NCI-H2196 treated with DMSO at 0.1 percent for 48 hours (cell line): ENCODE measurements around the gene DPH1.

Source experiments
- DNase-seq: peaks from one replicate; lab custom pipeline; 2025; ENCODE audit not compliant: unreplicated experiment; lab: John Stamatoyannopoulos, UW

Gene DPH1

GRCh38 chr17:2025622-2026309 lies 4.2 kb upstream of the DPH1 start:
- peak; percentile 6 for DNase-seq

GRCh38 chr17:2027528-2028233 lies 2.3 kb upstream of the DPH1 start:
- DNase-seq, result no peak

GRCh38 chr17:2028234-2028614 lies 1.7 kb upstream of the DPH1 start:
- no peak for DNase-seq

GRCh38 chr17:2028737-2029136 lies 1.2 kb upstream of the DPH1 start:
- no peak for DNase-seq

- no peak for DNase-seq
These were observed 818 bp downstream of the DPH1 start for GRCh38 chr17:2030779-2031163.

- no peak for DNase-seq
These were observed 3.2 kb downstream of the DPH1 start for GRCh38 chr17:2033153-2033552.

GRCh38 chr17:2034157-2034556 lies 4.2 kb downstream of the DPH1 start:
- DNase-seq, result no peak

GRCh38 chr17:2034806-2035540 lies 5.0 kb downstream of the DPH1 start:
- DNase-seq, result no peak

GRCh38 chr17:2035541-2036488 lies 5.9 kb downstream of the DPH1 start:
- DNase-seq, result no peak

GRCh38 chr17:2037155-2037554 lies 7.2 kb downstream of the DPH1 start:
- no peak for DNase-seq

- no peak for DNase-seq
These were observed 10.4 kb downstream of the DPH1 start for GRCh38 chr17:2040219-2040827.

- no peak for DNase-seq
These were observed 11.1 kb downstream of the DPH1 start for GRCh38 chr17:2040942-2041560.

- DNase-seq, result peak; percentile 65
These were observed 11.8 kb downstream of the DPH1 start, which contains the start of gene OVCA2 for GRCh38 chr17:2041561-2042389. Gene OVCA2 (plus strand): TSS chr17:2042022. CDS start chr17:2042048, 26 bp downstream.

- no peak for DNase-seq
These were observed 12.5 kb downstream of the DPH1 start for GRCh38 chr17:2042390-2042847.

GRCh38 chr17:2042933-2043332 lies 13.0 kb downstream of the DPH1 start:
- DNase-seq, result no peak

- no peak for DNase-seq
These were observed 13.8 kb downstream of the DPH1 start for GRCh38 chr17:2043785-2044184.

GRCh38 chr17:2044263-2044894 lies 14.4 kb downstream of the DPH1 start:
- DNase-seq, result no peak

GRCh38 chr17:2047590-2047989 lies 17.6 kb downstream of the DPH1 start:
- DNase-seq, result no peak

GRCh38 chr17:2048805-2049204 lies 18.9 kb downstream of the DPH1 start:
- no peak for DNase-seq
